ENCODE data around the gene ZDHHC8.

Gene ZDHHC8

DNA sequence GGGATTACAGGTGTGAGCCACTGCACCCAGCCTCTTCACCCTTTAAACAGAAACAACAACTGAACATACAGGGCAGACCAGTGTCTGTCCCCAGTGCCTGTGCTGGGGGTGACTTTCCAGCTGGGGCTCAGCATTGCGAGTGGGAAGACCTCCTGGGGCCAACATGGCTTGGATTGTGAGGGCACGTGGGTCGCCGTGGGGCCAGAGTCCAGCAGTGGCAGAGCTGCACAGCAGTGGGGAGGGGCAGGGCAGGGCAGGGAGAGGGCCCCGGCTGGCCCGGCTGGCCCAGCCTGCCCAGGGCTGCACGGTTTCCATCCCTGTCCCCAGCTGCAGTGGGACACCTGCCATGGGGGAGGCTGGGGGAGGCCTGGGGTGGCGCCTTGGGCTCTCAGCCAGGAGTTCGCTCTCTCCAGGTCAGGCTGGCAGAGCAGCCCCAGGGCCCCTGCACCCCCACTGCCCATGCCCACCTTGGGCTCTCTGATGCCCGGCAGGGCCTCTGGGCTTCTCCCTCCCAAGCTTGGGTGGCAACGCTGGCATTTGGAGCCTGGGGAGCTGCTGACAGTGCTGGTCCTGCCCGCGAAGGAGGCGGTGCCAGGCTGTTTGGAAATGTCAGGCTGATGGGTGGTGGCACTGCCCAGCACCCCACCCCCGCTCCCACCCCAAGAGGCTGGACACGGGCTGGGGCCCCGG lies 49.7 kb downstream of the ZDHHC8 start:
- no peak for DNase-seq

DNA sequence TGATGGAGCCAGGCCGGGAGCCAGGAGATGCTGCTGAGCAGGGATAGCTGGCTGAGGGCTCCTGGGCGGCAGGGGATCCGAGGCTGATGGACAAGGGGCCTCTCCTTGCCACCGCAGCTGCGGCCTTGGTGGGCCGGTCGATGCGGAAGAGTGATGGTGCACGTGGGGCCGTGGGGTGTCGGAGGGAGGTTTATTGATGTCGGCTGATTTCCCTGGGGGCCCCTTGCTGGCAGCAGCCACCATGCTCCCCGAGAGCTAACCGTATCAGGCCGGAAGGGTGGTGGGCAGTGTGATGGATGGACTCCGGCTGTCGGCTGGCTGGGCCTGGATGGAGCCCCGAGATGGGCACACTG lies 50.3 kb downstream of the ZDHHC8 start:
- no peak for DNase-seq

GRCh38 chr22:20182365-20182764 lies 50.8 kb downstream of the ZDHHC8 start:
- no peak for DNase-seq

GRCh38 chr22:20183101-20183500 lies 51.5 kb downstream of the ZDHHC8 start:
- no peak for DNase-seq

DNA sequence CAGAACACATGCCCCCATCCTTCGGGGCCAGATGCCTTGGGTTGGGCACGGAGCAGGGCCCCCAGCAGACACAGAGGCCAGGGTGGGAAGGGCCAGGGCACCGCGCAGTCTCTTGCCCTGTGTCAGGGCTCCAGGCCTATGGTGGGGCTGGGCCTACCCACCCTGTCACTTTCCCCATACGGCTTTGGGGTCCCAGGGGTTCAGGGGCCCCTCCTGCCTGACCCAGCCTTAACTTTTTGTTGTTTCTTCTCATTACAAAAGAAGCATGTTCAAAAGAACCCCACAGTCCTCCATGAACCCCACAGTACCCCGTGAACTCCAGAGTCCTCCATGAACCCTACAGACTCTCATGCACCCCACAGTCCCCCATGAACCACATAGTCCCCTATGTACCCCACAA lies 52.2 kb downstream of the ZDHHC8 start:
- DNase-seq: no peak

DNA sequence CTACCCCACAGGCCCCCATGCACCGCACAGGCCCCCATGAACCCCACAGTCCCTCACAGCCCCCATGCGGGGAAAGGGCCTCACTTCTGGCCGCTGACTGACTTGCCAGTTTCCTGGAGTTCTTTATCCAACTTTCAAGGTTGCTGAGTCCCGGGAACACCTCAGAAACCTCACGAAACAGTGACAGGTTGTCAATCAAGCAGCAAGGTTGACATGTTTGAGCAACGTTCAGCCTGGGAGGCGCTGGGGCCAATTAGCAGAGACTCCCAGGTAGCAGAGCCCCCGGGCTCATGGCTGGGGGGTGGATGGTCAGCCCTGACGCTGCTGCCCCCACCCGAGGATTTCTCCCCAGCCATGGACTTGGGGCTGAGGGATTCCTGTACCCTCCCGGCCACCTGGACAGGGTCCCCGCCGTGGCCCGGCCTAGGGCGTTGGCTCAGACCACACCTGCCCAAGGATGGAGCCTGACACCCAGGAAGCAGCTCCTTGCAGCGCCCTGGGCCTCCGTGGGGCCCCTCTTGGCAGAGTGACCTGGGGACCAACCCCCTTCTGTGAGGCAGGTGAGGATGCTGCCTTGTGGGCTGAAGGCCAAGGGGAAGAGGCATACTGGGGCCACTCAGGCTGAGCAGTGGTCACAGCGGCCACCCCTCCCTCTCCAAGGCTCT lies 53.0 kb downstream of the ZDHHC8 start:
- DNase-seq: no peak

DNA sequence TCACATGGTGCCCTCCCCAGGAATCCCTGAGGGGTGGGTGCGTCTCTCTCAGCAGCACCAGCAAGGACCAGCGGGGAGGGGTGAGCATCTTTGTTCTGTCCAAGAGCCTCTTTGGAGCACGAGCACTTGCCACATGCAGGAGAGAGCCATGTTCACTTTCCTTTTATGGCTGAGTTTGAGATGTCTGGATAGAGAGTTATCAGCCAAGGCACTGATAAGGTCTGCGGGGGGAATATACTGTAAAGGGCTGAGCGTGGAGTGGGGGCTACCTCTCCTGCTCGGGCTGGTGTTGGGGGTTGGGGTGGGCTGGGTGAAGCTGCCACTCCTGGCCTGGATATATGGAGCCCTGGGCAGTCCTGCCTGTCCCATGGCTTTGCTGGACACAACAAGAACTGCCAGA lies 54.1 kb downstream of the ZDHHC8 start:
- DNase-seq: no peak

GRCh38 chr22:20186183-20186870 lies 54.7 kb downstream of the ZDHHC8 start:
- no peak for DNase-seq

DNA sequence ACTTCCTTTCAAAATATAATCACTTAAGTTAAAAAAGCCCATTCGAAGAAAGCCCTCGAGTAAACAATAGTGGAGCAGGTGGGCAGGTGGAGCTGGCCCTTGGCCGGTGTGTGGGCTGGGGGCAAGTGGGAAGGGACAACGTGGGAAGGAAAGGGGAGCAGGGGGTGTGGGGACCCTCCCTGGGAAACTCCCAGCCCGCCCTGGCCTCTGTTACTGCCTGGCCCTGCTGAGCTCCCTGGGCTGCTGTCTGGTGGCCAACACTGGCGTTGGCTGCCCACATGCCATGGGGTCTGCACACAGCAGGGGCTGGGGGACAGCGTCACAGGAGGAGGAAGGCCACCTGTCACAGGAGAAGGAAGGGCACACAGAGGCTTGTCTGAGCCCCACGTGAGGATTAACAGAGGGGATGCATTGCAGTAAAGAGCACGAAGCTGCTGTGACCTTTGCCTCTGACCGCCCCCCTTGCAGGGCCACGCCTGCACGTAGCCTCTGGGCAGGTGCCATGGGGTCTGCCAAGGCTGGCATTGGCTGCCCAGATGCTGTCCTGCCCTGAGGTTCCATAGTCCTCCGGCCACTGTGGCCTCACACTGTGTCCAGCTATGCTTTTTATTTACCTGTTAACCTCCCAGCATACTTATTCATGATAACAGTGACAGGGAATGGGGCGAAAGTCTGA lies 55.4 kb downstream of the ZDHHC8 start:
- no peak for DNase-seq

DNA sequence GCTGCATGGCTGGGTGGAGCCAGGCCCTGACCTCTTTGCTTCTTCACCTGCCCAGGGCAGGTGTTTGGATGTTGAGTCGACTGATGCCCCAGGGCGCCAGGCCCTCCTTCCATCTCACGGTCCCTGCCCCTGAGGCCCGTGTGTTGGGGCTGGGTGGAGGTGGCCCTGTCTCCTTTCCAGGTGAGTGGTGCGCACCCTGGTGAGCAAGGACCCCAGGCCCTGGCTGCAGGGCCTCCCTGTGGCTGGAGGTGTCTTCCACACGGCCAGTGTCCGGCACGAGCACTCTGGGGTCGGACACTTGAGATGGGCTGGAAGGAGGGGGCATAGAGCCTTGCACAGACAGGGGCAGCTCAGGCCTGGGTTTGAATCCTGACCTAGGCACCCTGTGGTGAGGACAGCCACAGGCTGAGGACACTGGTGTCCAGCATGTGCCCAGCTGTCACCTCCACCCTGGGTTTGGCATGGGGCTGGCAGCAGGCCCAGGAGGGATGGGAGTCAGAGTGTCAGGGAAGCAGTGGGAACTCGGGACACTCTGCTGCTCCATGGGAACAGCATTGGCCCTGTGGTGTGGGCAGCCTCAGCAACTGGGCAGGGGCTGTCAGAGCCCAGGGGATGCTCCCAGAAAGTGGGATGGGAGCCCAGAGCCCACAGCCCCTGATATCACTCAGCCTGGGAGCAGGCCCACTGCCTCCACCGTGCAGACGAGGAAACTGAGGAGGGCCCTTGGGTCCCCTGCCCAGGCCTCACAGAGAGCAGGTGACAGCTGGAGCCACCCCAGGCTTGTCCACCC lies 56.4 kb downstream of the ZDHHC8 start:
- no peak for DNase-seq

DNA sequence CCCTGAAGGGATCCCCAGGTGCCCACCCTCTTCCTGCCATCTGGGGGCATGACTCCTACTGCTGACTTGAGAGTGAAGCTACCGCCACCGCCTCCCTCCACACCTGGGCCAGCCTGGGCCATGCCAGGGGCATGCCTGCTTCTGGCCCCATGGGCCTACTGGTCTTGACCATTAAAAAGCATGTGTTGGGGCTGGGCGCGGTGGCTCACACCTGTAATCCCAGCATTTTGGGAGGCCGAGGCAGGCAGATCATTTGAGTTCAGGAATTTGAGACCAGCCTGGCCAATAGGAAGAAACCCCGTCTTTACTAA lies 56.9 kb downstream of the ZDHHC8 start:
- DNase-seq: no peak

DNA sequence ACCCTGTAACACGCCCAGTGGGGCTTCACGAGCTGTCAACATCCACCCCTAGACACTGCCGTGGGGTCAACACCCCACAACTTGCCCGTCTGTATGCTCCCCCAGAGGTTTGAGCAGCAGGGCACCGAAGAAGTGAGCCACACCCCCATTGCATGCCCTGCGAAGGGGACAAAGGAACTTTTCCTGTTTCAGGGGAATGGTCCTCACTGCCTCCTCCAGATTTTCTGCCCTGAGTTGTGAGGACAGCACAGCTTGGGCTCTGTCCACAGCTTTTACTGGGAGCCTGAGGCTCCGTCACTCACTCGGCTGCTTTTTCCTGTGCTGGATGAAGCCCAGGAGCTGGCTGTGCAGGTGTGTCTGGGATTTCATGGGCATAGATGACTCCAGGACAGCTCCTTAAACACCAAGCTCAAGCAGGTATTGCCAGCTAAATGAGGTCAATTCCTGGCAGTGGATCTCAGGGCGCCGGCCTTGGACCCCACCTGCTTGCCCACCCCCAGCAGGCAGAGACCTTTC lies 59.5 kb downstream of the ZDHHC8 start:
- no peak for DNase-seq

DNA sequence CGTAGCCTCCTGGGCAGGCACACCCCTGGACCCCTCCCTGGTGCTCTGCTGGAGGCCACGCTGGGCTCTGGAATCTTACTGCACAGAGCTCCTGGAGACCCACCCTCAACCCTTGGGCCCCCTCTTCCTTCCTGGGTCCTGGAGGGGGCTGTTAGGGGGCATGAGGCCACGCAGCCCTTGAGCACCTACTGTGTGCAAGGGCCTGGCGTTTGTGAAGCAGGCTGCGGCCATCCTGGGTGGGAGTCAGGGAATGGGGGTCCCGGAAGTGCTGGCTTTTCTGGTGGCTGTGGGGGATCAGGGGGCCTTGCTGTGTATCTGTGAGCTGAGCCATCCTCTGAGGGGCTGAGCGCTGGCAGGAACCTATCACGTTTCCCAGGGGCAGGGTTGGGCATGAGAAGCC lies 60.2 kb downstream of the ZDHHC8 start:
- DNase-seq: no peak

DNA sequence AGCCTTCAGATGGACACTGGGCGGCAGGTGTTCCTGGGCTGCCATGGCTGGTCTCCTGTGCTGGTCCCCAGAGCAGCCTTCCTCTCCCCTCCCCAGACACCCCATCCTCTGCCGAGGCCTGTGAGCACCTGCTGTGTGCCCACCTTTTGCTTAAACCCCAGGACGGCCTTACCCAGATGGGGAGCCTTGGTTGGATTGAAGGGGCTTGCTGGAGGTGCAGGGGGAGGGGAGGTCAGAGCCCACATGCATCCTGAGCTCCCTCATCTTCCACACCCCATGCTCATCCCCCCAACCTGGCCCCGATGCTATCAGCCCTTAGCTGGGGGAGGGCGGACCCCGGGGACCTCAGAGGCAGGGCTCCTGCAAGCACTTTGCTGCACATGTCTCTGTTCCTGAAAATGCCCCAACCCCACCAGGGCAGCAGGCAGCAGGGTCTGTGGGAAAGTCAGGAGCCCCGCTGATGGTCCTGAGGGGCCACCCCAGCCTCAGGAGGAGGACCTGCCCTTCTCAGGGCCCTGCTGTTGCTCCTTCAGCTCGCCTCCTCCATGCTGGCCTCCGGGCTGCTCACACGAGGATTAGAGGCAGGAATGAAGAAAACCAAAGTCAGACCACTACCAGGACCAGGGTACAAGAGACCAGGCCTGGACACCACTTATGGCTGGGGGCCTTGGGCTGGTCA lies 60.8 kb downstream of the ZDHHC8 start:
- DNase-seq: no peak

- DNase-seq: no peak
Observed at GRCh38 chr22:20192972-20193760, 61.6 kb downstream of the ZDHHC8 start.

DNA sequence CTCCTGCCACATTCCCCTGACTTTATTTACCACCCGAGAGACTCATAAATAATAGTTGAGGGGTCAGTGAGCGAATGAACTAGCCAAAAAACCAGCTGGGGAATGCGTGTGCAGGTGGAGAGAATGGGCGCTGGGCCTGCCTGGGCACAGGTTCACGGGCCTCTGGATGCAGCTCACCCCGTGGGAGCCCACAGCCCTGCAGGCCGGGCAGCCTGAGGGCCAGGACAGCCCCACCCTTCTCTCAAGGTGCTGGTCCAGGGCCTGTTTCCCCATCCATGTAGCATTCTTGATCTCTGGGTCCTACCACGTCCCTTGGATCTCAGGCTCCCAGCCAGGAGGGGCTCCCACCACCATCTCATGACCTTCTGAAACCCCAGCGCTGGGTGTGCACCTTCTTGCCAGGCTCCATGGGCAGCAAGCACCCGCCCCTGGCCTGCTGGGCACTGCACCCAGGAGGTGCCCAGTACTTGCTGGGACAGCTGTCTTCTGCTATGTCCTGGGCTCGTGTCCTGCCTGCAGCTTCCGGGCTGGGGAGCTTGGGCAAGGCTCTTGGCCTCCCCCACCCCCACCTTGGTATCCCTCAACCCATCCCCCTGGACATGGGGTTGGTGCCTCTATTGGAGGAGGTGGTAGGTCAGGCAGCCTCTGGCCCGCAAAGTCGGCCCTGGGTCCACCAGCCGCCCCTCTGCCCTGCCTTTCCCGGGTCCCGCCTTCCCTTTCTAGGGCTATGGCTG lies 62.3 kb downstream of the ZDHHC8 start:
- DNase-seq: no peak

GRCh38 chr22:20194681-20195593 lies 63.3 kb downstream of the ZDHHC8 start:
- DNase-seq: no peak

GRCh38 chr22:20196094-20196842 lies 64.7 kb downstream of the ZDHHC8 start:
- no peak for DNase-seq
